G401.6 (cell line): Measurements from ENCODE around the gene ERC1.
"Not testable (repeated sequence)": the region's sequence is repeated elsewhere in the genome, so short reads cannot be mapped to it uniquely, and the experiment has no call there.

ENCODE experiments used
- FAIRE-seq: peaks from 2 replicates; lab custom pipeline; 2012; peaks lifted over from hg19 to GRCh38; lab: Jason Lieb, UNC

ERC1 gene

GRCh38 chr12:1234073-1234472 is 243.1 kb downstream of the ERC1 start:
- no peak for FAIRE-seq

GRCh38 chr12:1246637-1247036 is 255.6 kb downstream of the ERC1 start:
- no peak for FAIRE-seq

GRCh38 chr12:1250641-1251040 is 259.6 kb downstream of the ERC1 start:
- FAIRE-seq, result no peak

GRCh38 chr12:1252758-1253157 is 261.7 kb downstream of the ERC1 start:
- FAIRE-seq, result no peak

GRCh38 chr12:1255125-1255524 is 264.1 kb downstream of the ERC1 start:
- FAIRE-seq, result not testable (repeated sequence)

GRCh38 chr12:1255854-1256253 is 264.8 kb downstream of the ERC1 start:
- FAIRE-seq, result not testable (repeated sequence)

DNA sequence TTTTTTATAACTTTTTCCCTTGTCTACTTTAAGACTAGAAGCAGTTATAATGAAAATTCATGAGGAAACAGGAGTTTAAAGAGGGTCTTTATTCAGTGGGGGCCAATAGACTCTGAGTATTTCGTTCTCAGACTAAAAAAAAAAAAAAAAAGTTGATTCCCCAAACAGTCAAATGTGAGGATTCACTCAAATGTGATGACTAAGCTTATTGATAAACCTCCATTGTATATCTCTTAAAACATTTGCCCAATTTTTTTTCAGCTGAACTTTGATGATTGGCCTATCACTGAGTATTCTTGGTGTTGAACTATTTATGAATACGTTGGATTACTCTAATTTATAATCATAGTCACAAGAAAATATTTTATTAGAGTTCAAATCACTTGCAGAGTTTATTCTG is 265.3 kb downstream of the ERC1 start:
- no peak for FAIRE-seq

DNA sequence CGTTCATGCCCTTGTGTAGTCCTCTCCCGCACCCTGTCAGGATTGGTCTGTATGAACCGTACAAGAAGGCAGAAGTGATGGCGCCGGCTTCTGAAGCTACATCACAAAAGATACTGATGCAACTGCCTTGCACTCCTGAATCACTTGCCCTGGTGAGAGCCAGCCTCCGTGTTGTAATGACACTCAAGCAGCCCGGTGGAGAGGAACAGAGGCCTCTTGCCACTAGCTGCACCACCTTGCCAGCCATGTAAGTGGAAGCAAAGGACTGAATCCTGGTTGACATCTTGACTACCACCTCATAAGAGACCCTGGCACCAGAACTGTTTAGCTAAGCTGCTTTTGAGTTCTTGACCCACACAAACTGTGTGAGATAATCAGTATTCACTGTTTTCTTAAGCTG is 266.0 kb downstream of the ERC1 start:
- no peak for FAIRE-seq

DNA sequence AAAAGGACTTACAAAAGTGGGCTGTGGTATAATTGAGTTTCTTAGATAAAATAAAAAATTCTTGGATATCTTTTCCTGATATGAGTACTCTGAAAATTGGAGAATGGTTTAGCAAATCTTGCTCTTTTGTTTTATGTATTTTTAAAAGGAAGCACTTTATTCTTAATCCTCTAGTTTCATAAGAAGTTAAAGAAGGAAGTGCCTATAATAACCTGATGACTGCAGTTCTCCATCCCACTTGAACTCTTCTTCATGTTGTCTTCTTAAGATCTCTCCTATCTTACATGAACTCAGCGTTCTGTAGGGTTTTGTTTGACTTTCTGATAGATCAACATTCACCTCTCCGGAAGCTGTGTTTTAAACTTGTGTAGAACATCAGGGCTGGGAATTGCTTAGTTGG is 271.0 kb downstream of the ERC1 start:
- no peak for FAIRE-seq

- no peak for FAIRE-seq
Observed at GRCh38 chr12:1267243-1267642, 276.2 kb downstream of the ERC1 start.

GRCh38 chr12:1272142-1272541 is 281.1 kb downstream of the ERC1 start:
- FAIRE-seq, result no peak

DNA sequence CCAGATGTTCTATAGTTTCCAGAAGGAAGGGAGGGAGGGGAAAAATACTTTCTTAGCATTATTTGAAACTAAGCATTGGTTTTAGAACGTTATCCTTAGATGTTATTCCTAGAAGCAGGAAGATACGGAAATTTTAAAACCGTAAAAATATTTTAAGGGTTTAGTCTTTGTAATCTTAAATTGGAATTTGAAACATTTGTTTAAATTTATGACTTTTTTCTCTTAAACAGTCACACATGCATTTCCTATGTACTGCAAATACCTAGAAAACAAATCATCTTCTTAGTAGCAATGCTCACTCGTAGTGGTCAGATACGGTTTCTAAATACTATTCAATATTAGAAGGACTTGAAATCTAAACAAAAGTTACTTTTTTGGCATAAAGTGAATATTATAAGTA is 282.0 kb downstream of the ERC1 start:
- FAIRE-seq, result no peak

- FAIRE-seq, result no peak
Observed at GRCh38 chr12:1277905-1278304, 286.9 kb downstream of the ERC1 start.

DNA sequence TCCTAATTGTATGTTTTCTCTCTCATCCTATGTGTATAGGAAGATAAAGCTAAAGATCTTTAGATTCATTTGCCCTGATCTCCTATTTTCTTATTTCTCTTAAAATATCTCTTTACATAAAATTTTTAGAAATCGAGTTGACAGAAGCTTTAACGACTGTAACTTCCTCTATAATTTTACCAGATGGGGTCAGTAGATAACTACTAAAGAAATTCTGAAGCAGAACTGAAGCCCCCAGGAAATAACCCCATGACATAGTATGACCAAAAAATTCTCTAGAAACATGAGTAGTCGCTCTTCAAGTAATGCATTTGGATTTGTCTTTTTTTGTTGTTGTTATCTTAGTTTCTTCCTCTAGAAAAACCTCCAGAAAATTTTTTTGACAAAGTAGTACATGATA is 288.0 kb downstream of the ERC1 start:
- FAIRE-seq, result no peak

DNA sequence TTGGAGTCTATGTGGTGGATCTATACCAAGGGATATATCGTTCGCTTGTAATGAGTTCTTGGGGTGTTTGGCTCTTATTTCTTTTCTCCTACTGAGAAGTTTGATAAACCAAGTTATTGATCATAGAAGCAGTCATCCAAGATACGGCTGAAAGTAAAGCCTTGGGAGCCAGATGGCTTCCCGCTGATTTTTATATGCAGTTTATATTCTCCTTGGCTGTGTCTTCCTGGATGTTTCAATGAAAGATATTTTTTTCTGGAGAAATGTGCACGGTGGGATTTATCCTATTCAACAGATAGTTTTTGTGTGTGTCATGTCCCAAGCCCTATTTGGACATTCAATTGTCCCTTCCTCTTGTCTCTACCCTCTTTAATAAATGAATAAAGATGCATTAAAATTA is 289.0 kb downstream of the ERC1 start:
- no peak for FAIRE-seq

DNA sequence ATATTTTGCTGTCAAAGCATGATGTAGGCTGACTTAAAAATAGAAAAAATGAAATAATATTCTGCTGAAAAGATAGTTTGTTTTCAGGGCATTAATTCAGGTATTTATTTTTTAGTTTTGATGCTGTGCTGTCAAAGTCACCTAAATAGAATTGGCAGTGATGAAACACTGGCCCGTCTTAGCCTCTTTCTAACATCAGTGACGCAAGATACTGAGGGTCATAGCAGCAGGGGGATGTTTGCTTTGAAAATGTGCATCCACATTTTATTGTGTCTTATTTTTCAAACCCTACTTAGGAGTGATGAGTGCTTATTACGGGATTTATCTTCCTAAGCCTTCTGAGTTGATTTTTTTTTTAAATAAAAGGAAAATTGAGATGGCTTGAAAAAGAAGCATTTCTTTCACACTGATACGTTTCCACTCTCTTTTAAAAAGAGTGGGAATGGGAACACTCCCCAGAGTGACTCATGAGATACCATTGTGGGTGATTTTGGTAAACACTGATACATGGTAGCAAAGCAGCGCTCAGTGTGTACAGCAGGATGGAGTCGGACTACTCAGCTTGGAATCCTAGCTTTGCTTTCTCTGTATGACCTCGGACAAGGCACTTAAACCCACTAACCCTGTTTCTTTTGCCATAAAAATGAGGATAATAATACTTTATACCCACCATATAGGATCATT is 290.8 kb downstream of the ERC1 start:
- FAIRE-seq, result no peak

DNA sequence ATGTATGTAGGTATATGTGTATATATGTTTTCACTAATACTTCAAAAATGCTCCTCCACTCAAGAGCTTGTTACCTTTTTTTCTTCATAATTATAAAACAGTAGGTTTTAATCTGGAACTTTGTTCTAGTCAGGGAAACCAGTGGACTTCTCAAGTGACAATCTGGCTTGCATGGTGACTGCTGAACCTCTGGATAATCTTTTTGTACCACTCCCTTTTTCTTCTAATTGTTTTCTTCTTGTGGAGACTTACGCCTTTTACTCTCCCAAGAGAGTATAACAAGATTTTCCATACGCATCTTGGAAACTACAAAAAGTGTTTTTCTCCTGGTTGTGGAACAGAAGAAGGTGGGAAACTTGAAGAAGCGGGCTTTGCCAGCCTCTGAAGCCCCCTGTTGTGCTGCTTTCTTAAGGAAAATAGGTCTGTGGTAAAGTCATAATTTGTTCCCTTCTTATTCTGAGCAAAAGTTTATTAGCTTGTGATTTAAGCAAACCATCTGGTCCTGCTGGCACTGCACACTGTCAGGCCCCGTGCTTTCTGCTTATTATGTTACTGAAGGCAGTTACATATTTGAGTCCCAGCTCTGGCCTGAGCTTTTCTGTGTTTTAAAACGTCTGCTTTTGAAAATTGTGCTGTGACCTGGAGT is 291.8 kb downstream of the ERC1 start:
- no peak for FAIRE-seq

DNA sequence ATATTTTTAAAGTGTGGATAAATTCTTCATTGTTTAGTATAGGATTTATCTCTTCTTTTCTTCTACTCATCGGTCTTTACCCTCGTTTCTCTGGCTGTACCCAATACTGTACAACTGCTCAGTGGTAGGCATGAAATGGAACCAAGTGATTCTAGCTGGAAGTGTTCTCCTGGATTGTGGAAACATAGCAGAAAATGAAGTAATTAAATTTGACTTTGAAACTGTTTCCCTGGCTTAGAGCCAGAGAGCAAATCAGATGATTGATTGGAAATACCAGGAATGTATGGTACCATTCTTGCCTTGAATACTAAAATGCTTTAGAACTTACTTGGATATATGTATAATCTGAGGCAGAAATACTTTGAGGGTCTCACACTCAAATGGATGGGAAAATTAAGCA is 292.3 kb downstream of the ERC1 start:
- no peak for FAIRE-seq

DNA sequence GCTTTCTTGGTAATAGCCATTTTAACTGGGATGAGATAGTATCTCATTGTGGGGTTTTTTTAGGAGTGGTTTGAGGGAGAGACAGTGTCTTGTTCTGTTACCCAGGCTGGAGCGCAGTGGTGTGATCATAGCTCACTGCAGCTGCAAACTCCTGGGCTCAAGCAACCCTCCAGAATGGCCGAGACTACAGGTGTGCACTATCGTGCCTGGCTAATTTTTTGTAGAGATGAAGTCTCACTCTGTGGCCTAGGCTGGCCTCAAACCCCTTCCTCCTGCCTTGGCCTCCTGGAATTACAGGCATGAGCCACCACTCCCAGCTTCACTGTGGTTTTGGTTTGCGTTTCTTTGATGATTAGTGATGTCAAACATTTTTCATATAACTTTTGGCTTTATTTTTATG is 293.6 kb downstream of the ERC1 start:
- no peak for FAIRE-seq

- FAIRE-seq, result no peak
Observed at GRCh38 chr12:1287446-1287975, 296.5 kb downstream of the ERC1 start.

DNA sequence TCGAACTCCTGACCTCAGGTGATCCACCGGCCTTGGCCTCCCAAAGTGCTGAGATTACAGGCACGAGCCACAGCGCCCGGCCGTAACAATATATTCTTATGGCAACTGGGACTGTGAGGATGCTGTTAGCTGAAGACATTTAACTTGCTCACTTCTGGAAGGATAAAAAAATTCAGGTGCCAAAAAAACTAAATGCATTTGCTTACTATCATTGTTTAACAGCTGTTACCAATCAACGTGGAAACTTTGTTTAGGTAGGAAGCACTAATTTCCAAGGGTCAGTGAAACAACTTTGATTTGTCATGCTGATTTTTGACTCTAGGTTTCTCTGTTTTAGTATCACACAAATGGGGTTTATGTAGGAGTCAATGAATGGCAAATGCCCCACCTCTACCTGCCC is 297.3 kb downstream of the ERC1 start:
- no peak for FAIRE-seq

DNA sequence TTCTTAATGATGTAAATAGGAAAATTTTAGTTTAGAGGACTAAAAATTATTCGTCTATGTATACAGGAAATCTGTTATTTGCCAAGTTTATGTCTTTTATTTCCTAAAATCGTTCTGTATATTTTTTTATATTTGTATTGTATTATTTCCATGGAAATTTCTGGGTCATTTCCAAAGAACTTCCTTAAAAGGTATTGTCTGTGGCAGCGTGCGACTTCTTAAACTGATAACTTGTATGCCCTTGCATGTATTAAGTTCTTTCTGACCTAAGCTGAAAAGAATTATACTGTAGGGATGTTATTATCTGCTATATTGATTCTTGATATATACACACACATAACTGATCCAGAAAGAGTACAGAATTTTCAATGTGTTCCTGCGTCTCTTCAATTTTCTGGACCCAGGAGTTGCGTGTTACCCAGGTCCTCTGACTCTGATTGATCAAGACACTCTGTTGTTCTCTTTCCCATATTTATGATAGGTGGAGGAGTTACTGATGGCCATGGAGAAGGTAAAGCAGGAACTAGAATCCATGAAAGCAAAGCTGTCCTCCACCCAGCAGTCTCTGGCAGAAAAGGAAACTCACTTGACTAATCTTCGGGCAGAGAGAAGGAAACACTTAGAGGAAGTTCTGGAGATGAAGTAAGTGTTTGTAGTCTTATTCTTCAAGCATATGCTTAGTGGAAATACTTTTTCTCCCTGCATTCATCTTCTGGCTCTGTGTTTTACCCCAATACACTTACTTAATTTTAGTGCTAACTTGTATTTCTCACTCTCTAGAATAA is 298.5 kb downstream of the ERC1 start:
- no peak for FAIRE-seq

GRCh38 chr12:1290716-1291115 is 299.7 kb downstream of the ERC1 start:
- FAIRE-seq, result no peak
